ENCODE measurements around the gene ZNF473.

DNA sequence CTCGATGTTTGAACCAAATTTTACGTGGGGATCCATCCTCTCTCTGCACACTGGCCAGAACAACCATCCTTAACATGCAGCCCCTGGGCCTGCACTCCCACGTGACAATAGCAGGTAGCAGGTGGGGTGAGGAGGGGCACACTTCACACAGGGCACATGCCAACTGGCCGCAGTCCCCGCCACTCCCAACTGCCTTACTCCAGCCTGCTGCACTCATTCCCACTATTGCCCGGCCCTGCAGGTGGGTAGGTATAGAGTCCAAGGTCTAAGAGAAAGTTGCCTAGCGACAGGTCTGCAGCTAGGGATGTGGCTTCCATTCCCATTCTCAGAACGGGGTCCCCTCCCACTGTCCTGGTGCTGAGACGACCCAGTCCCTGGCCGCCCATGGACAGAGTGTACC lies 18.6 kb upstream of the ZNF473 start:
- TF ChIP-seq, protein P1, sequence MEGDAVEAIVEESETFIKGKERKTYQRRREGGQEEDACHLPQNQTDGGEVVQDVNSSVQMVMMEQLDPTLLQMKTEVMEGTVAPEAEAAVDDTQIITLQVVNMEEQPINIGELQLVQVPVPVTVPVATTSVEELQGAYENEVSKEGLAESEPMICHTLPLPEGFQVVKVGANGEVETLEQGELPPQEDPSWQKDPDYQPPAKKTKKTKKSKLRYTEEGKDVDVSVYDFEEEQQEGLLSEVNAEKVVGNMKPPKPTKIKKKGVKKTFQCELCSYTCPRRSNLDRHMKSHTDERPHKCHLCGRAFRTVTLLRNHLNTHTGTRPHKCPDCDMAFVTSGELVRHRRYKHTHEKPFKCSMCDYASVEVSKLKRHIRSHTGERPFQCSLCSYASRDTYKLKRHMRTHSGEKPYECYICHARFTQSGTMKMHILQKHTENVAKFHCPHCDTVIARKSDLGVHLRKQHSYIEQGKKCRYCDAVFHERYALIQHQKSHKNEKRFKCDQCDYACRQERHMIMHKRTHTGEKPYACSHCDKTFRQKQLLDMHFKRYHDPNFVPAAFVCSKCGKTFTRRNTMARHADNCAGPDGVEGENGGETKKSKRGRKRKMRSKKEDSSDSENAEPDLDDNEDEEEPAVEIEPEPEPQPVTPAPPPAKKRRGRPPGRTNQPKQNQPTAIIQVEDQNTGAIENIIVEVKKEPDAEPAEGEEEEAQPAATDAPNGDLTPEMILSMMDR (IDR thresholded peaks at IDR 0.05): no peak
- no peak for TF ChIP-seq POLR2A (IDR thresholded peaks at IDR 0.05)
- TF ChIP-seq EP300 (IDR thresholded peaks at IDR 0.05; ENCODE audit: low read depth): no peak
